Suprapubic skin (tissue), 4 donors: ENCODE results near the gene RTL5. TPM values are rescaled to one million over a fixed set of nuclear protein-coding genes. Genes with fewer than 3 reads are reported as not detected.

Source experiments
- DNase-seq, 2 donors: peaks; one replicate each; pipeline ENCODE4 v3.0.0-alpha.2; 2019; ENCODE audit warnings: low spot score in 2 of 2
- H3K27ac ChIP-seq: fragments of 200-600 bp; sonication (generic); one replicate; pipeline ENCODE4 v1.5.1; 2019
- H3K27me3 ChIP-seq: fragments of 200-600 bp; sonication (generic); one replicate; pipeline ENCODE4 v1.5.1; 2019
- H3K36me3 ChIP-seq: fragments of 200-600 bp; sonication (generic); one replicate; pipeline ENCODE4 v1.5.1; 2019
- H3K4me1 ChIP-seq: fragments of 200-600 bp; sonication (generic); one replicate; pipeline ENCODE4 v1.5.1; 2019
- H3K4me3 ChIP-seq: fragments of 200-600 bp; sonication (generic); one replicate; pipeline ENCODE4 v1.5.1; 2019; ENCODE audit warnings: mild to moderate bottlenecking
- H3K9me3 ChIP-seq: fragments of 200-600 bp; sonication (generic); one replicate; pipeline ENCODE4 v1.5.1; 2019
- EP300 ChIP-seq: sonication (generic); formaldehyde crosslinking; IDR thresholded peaks from one replicate; pipeline ENCODE4 v1.6.1; 2017; ENCODE audit warnings: antibody characterized with exemption
- POLR2A ChIP-seq, 2 donors: fragments of 450-650 bp; IDR thresholded peaks; one replicate each; pipeline ENCODE4 v1.6.1; 2017; ENCODE audit warnings: antibody characterized with exemption in 2 of 2, mild to moderate bottlenecking in 2 of 2, moderate library complexity in 2 of 2
- POLR2AphosphoS5 ChIP-seq, 3 donors: sonication (generic); formaldehyde crosslinking; IDR thresholded peaks; one replicate each; pipeline ENCODE4 v1.6.1; 2017; ENCODE audit warnings: antibody characterized with exemption in 3 of 3
- WGBS: methylation state at CpG from one replicate; pipeline ENCODE4 v1.1.5; 2018; 5-methylcytosine and 5-hydroxymethylcytosine counted together
- total RNA-seq, 4 donors: library from RNA; depleted of rRNA; stranded (reverse); fragments of >200 nt; gene quantifications; one replicate each; pipeline ENCODE4 v1.1.0, GENCODE V29; 2016
- TF ChIP-seq, protein P1 (sequence below), 2 donors: fragments of 200-600 bp in 1 of 2; fragments of 450-650 bp in 1 of 2; sonication (generic) in 1 of 2; IDR thresholded peaks; one replicate each; pipeline ENCODE4 v1.5.1; 2016 to 2019; ENCODE audit warnings: antibody characterized with exemption in 2 of 2, mild to moderate bottlenecking in 1 of 2, moderate library complexity in 1 of 2

Gene RTL5
- total RNA-seq, 4 donors from 2014 or later, result 1.2 to 2.4 (median 1.3) TPM

DNA sequence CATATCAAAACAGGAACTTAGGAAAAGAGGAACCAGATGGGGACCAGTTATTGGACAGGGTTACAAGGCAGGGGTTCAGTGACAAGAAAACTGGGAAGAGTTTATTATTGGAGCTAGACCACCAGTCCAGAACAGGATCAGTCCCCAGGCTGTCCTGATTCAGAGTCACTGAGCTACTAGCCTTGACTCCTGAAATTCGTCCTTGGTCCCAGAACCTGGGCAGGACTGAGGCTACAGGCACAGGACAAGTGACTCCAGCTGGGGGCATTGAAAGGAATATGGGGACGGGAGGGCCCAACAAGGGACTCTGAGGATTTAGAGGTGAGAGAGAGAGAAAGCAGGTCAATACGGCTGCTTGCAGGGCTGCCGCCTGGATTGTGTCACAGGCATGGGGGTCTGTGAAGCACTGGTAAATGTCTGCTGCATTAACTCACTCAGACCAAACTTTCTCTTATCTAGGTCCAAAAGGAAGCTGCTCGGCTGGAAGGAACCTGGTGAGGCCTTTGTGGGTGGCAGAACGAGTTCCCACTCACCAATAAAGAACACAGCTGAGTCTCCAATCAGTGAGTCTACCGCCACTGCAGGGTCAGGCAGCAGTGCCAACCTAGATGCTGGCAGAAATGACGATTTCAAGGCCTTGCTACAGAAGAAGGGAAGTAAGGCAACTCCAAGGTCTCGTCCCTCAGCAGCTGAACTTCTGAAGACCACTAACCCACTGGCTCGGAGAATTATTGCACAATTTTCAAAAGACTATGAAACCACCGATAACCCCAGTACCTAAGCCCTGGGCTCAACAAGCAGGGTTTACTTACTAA lies 11.3 kb upstream of the RTL5 start:
- DNase-seq, result no peak
- no peak overlapping the region for H3K4me3 ChIP-seq
- no peak overlapping the region for H3K27ac ChIP-seq
- no peaks in the 10 kb centered on the region for H3K27me3 ChIP-seq
- H3K36me3 ChIP-seq, result peaks cover 4% of the 10 kb centered on the region
- H3K4me1 ChIP-seq, result no peaks in the 10 kb centered on the region
- 64% methylated on average over 11 of the region's 11 CpGs for WGBS
- TF ChIP-seq, protein P1, sequence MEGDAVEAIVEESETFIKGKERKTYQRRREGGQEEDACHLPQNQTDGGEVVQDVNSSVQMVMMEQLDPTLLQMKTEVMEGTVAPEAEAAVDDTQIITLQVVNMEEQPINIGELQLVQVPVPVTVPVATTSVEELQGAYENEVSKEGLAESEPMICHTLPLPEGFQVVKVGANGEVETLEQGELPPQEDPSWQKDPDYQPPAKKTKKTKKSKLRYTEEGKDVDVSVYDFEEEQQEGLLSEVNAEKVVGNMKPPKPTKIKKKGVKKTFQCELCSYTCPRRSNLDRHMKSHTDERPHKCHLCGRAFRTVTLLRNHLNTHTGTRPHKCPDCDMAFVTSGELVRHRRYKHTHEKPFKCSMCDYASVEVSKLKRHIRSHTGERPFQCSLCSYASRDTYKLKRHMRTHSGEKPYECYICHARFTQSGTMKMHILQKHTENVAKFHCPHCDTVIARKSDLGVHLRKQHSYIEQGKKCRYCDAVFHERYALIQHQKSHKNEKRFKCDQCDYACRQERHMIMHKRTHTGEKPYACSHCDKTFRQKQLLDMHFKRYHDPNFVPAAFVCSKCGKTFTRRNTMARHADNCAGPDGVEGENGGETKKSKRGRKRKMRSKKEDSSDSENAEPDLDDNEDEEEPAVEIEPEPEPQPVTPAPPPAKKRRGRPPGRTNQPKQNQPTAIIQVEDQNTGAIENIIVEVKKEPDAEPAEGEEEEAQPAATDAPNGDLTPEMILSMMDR (IDR thresholded peaks at IDR 0.05), result no peak
- TF ChIP-seq POLR2A (IDR thresholded peaks at IDR 0.05), result no peak
- no peak for TF ChIP-seq EP300
- no peak for TF ChIP-seq POLR2AphosphoS5 (IDR thresholded peaks at IDR 0.05)
- no peaks in the 10 kb centered on the region for H3K9me3 ChIP-seq

DNA sequence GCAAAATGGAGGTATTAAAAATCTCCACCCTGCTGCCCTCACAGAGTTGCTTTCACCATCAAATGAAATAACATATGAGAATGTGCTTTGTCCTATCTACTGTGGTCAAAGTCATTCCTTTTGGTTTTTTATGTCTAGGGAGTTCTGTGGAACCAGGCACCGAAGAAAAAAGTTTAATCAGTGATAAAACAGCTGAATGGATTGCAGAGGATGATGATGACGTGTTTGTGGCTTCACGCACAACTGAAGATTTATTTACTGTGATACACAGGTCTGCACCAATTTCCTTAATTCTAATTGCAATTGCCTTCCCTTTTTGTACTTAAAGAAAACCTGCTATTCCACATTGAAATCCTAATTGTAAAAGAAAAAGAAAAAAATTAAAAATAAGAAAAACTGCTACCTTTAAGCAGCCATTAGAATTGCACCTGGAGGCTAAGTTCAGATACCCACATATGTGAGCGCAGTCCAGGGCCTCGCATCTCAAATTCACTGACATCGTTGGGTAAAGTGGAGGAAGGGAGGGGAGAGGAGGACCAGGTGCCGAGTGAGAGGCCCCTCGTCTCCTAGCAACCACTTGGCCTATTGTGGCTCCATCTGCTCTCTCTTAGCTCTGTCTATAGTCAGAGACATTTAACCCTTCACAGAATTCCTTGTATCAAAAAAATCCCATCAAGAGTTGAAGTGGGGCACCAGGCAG lies 10.5 kb upstream of the RTL5 start:
- 50% methylated on average over 8 of the region's 8 CpGs for WGBS

DNA sequence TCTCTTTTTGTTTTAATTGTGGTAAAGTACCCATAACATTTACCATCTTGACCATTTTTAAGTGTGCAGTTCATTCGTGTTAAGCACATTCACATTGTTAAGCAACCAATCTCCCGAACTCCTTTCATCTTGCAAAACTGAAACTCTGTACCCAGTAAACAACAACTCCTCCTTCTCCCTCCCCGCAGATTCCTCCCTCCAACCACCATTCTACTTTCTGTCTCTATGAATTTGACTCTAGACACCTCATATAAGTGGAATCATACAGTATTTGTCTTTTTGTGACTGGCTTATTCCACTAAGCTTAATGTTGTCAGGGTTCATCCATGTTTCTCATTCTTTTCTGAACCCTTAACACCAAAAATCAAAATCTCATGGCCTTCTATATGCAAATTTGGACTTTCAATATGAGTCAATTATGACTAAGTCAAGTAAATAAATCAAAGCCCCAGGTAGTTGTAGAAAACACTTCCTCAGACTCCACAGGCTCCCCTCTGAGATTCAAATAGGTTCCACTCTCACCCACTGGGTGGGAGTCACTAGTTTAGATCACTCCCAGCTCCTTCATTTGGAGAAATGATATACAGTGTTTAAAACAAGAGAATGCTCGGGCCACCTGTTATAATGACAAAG lies 9.8 kb upstream of the RTL5 start:
- H3K27me3 ChIP-seq, result no peaks in the 10 kb centered on the region
- no peak overlapping the region for H3K27ac ChIP-seq
- peaks cover 4% of the 10 kb centered on the region for H3K36me3 ChIP-seq
- no peak overlapping the region for H3K4me3 ChIP-seq
- WGBS, result 68% methylated on average over 4 of the region's 4 CpGs
- TF ChIP-seq POLR2A (IDR thresholded peaks at IDR 0.05) (no peak), EP300 (no peak), POLR2AphosphoS5 (IDR thresholded peaks at IDR 0.05) (no peak)
- TF ChIP-seq, protein P1 (IDR thresholded peaks at IDR 0.05), result no peak
- no peaks in the 10 kb centered on the region for H3K9me3 ChIP-seq
- H3K4me1 ChIP-seq, result no peaks in the 10 kb centered on the region
- DNase-seq, result no peak

More for the DNA sequence above, 10.5 kb upstream of the RTL5 start:
- H3K27ac ChIP-seq, result no peak overlapping the region
- H3K4me3 ChIP-seq, result no peak overlapping the region
- no peaks in the 10 kb centered on the region for H3K27me3 ChIP-seq
- DNase-seq, result no peak
- TF ChIP-seq, protein P1 (IDR thresholded peaks at IDR 0.05), result no peak
- TF ChIP-seq EP300 (no peak), POLR2A (IDR thresholded peaks at IDR 0.05) (no peak), POLR2AphosphoS5 (IDR thresholded peaks at IDR 0.05) (no peak)
- no peaks in the 10 kb centered on the region for H3K9me3 ChIP-seq
- peaks cover 4% of the 10 kb centered on the region for H3K36me3 ChIP-seq
- H3K4me1 ChIP-seq, result no peaks in the 10 kb centered on the region

DNA sequence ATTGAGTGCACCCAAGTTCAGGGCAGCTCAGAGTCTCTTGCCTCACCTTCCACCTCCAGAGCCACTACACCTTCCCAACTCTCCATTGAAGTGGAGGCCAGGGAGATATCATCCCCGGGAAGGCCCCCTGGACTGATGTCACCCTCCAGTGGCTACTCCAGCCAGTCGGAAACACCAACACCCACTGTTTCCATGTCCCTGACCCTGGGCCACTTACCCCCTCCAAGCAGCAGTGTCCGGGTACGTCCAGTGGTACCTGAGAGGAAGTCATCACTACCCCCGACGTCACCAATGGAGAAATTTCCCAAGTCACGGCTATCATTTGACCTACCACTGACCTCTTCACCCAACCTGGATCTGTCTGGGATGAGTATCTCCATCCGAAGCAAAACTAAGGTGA lies 7.8 kb upstream of the RTL5 start:
- no peak overlapping the region for H3K4me3 ChIP-seq
- no peak overlapping the region for H3K27ac ChIP-seq
- peaks cover 4% of the 10 kb centered on the region for H3K36me3 ChIP-seq
- no peaks in the 10 kb centered on the region for H3K9me3 ChIP-seq
- no peaks in the 10 kb centered on the region for H3K27me3 ChIP-seq
- DNase-seq, result no peak
- WGBS, result 86% methylated on average over 8 of the region's 8 CpGs
- no peaks in the 10 kb centered on the region for H3K4me1 ChIP-seq
- TF ChIP-seq POLR2A (IDR thresholded peaks at IDR 0.05), result no peak
- no peak for TF ChIP-seq POLR2AphosphoS5 (IDR thresholded peaks at IDR 0.05)

DNA sequence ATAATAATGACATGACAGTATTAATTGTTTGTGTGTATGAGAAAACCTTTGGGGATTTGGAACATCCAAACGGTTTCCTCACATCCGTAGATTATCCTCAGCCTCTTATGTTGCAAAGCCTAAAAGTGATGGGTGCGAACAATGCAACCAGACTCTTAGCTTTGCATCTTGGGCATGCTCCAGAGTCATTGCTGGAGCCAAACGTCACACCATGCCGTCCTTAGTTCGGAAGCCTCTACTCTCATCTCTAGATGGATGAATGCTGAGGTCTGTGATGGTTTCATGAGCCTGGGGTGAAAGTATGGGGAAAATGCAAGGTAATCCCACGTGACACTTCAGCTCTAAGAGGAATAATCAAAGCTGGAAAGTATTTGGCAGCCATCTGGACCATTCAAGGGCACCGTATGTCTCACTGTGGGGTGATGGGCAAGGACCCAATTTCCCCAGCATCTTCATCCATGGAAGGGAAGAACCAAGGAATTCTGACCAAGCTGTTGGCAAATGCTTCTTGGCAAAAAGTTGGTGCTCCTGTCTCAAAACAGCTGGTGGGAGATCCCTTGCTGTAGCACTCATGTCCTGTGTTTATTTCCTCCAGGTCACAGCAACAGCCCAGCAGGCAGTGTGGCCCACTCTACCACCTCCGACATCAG lies 6.3 kb upstream of the RTL5 start:
- WGBS, result 79% methylated on average over 9 of the region's 9 CpGs
- Histone ChIP-seq H3K4me3 (no peak overlapping the region), H3K27ac (no peak overlapping the region), H3K36me3 (peaks cover 4% of the 10 kb centered on the region), H3K27me3 (no peaks in the 10 kb centered on the region), H3K9me3 (no peaks in the 10 kb centered on the region), H3K4me1 (no peaks in the 10 kb centered on the region)
- TF ChIP-seq, protein P1 (IDR thresholded peaks at IDR 0.05), result no peak
- TF ChIP-seq EP300, result no peak
- TF ChIP-seq POLR2A (IDR thresholded peaks at IDR 0.05), result no peak
- no peak for TF ChIP-seq POLR2AphosphoS5 (IDR thresholded peaks at IDR 0.05)
- no peak for DNase-seq
